ENCODE results near the gene PTPRT.

PTPRT gene

DNA sequence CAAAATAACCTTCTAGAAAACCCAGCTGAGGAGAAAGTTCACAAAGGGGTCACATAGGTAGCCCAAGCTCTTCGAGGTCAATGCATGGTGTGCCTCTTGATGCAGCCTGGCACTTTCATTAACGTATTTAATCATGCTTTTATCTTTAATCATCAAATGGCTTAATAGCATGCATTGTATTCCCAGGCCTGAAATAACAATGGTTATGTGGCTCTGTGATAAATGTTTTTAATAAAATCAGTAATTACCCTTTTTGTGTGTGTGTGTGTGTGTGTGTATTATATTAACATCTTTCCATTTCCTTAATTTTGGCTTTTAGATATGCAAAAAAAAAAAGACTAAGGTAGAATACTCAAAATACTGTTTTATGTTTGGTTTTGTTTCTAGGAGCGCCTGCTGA lies 681.8 kb downstream of the PTPRT start:
- in situ Hi-C loops (cut with HindIII; ENCODE audit: low sequenced_read_pairs): no loop called here

DNA sequence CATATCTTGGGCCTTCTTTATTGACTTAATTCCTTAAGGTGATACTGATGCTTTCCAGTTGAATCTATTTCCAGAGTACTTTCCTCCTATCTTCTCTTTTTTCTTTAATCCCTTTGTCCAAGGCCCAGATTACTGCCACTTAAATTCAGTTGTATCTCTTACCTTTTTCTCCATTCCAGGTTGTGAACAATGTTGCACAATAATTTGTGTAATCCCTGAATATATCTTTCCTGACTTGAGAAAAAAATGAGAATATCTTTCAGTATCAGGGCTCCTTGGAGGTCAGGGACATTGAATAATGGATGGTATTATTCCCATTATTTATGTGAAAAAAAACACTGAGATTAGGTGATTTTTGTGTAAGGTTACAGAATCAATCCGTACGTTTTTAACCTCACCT lies 683.3 kb downstream of the PTPRT start:
- in situ Hi-C loops (cut with HindIII; ENCODE audit: low sequenced_read_pairs): no loop called here

DNA sequence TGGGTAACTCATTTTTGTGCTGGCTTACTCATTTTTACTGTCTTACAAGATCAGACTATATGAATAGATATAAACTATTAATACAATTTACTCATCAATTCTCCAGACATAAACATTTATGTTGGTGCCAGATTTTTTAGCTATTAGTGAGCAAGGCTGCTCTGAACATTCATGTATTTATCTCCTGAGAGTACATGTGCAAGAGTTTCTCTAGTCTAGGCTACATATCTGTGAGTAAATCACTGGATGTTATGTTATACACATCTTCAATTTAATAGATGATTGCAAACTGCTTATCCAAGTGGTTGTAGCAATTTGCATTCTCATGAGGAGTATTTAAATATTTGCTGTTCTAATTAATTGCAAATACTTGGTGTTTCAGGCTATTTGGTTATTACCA lies 687.1 kb downstream of the PTPRT start:
- in situ Hi-C loops (cut with HindIII; ENCODE audit: low sequenced_read_pairs): no loop called here

DNA sequence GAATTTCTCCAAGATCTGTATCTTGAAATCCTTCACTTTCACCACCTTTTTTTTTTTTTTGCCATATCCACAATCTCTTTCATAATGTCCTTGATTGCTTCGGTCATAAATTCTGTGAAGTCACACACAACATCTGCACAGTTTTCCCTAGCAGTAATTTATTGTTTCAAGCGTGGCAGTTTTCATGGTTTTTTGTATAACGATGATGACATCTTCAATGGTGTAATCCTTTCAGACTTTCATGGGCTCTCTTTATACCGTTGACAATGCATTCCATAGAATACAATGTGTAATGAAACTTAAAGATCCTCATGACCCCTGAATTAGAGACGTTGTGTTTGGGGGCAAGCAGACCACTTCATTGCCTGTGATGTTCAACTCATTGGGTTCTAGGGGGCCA lies 693.1 kb downstream of the PTPRT start:
- in situ Hi-C loops (cut with HindIII; ENCODE audit: low sequenced_read_pairs): no loop called here

DNA sequence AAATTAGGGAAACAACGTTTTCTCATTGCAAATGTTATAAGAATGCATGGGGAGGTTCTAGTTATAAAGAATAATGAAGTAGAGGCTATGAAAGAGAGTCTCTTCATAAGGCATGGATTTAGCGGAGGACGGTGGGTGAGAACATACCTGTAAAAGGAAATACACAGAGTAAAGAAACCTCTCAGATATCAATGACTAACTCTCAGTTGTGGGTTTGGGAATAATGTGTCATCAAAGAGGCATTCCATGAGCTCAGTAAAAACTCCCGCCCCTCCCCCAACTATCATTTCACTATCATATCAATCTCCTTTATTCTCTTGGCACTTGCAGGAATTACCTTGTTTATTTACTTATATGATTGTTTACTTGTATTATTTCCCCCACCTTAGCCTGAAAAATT lies 695.4 kb downstream of the PTPRT start:
- in situ Hi-C loops (cut with HindIII; ENCODE audit: low sequenced_read_pairs): no loop called here

DNA sequence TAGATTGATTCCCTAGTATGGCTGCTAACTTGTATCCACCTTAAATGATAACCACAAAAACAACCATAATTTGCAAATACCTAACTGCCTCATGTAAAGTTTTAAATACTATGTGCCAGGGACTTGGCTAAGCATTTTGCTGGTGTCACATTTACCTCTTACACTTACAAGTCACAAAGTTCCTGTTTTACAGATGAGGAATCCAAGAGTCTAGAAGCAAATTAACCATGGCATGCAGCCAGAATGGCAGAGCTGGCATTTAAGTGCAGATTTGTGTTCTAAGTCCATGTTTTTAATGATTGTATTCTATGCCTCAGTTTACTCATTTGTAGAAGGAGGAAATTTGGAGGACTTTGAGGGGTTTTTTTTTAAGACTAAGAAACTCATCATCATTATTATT lies 696.7 kb downstream of the PTPRT start:
- in situ Hi-C loops (cut with HindIII; ENCODE audit: low sequenced_read_pairs): no loop called here

DNA sequence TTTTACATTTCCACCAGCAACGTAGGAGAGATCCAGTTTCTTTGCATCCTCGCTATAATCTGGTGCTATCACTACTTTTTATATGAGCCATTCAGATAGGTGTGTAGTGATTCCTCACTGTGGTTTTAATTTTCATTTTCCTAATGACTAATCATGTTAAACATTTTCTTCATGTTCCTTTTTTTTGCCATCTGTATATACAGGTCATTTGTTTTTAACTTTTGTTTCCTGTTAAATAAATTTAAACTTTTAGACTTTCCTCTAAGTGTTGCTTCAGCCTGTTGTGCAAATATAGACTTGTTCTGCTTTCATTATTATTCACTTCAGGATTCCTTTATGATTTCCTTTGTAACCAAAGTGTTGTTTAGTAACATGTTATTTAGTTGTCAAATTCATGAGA lies 697.4 kb downstream of the PTPRT start:
- in situ Hi-C loops (cut with HindIII; ENCODE audit: low sequenced_read_pairs): no loop called here

DNA sequence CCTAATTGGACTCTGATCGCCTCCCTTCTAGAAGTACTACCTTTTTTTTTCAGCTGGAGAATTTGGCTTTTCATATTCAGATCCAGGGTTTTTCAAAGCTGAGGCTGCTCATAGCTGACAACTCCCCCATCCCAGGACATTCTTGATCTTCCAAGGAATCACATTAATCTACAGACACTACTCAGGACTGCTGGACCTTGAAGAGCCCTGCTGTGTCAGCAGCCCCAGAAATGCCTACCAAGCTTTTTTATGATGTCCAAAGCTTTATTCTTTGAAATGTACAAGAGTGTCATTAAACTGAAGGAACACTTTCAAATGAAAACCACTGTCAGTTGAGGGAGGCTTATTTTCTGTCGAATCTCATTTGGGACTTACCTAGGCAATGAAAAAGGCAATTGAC lies 704.1 kb downstream of the PTPRT start:
- in situ Hi-C loops (cut with HindIII; ENCODE audit: low sequenced_read_pairs): no loop called here

DNA sequence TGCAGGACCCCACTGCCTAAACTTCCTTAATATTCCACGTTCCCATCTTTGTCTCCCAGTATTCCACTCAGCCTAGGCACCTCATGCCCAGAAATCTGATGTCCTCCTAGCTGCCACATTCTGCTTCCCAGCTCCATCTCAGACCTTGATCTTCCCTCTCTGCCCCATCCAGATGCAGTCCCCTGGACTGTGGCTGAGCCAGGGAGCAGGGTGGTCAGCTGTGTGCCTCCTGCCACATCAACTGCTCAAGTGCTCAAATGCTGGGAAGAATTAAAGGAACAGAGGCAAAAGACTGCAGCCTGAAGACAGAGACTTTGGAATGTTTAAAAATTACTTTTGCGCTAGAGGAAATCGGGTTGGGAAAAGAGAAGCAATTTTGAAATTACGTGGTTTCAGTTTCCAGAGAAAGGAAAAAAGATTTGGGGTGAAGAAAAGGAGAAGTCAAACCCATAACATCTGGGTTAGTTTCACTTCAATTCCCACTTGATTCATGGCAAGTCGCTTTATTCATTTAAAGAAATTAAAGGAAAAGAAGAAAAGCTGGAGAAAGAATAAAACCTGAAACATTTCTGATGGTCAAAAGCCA lies 704.8 kb downstream of the PTPRT start:
- in situ Hi-C loops (cut with HindIII; ENCODE audit: low sequenced_read_pairs): no loop called here

DNA sequence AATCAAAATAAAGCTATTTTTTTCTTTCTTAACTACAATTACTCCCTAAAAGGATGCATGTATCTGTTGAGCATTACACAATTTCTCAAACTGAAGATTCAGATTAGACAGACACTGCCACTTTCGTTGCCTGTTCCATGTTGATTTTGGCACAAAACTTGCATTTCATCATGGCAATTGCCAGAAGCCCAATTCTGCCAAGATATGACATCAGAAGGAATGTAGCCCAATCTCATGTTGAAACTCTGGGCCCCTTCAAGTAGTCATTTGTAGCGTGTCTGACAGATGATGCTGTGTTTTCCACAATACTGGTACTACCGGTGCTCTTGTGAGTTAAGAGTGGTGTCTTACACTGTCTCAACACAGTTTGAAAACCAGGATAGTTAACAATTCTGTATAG lies 705.4 kb downstream of the PTPRT start:
- in situ Hi-C loops (cut with HindIII; ENCODE audit: low sequenced_read_pairs): no loop called here

DNA sequence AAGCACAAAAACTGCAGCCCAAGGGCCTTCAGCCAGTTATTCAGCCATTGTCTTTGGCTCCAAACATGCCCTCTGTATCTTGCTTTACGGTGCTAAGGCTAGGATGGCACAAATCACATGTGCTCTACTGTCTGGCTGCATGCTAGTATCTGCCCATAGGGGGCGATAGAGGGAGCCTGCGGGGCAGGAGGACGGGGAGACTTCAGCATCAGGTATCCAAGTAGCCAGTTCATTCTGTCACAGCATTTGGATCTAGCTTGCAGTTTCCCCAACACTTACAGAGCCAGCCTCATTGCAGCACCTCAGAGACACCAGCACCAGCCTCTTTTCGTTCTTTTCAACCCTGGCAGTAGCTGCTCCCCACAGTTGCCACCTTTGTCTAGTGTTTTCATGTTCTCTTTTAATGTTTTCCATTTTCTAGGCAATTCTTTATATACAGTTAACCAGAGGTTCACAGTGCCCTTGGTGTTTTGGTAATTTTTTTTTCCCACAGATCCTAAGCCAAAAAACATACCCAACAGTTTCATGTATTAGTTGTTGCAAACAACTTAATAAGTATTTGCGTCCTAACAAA lies 705.9 kb downstream of the PTPRT start:
- in situ Hi-C loops (cut with HindIII; ENCODE audit: low sequenced_read_pairs): no loop called here

DNA sequence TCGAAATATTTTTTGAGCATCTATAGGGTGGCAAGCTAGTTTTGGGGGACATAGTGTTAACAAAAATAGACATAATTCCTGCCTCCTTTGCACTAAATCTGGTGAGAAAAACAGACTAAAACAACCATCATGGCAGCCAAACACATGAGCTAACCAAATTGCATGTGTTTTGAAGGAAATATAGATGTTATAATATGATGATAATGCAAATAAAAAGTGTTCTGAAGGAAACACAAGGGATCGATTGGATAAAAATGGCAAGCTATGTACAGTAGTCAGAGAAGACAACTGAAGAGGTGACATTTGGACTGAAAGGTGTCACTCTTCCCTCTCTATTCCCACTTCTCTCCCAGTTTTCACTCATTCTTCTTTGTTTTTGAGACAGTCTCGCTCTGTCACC lies 706.9 kb downstream of the PTPRT start:
- in situ Hi-C loops (cut with HindIII; ENCODE audit: low sequenced_read_pairs): no loop called here

DNA sequence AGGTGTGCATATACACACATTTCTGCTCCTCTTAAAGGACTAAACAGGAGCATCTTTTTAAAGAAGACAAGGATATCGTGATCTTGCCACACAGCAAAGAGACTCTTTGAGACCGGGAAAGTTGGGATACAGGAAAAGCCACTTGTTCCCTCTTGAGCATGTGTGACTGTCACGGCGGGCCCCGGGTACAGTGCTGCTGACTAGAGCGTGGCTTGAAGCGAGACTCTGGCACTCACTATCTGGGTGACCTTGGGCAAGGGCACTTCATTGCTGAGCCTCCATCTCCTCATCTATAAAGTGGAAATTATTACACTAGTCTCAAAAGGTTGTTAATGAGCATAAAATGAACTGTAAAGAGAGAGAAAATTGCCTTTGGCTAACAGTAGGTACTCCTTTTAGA lies 713.9 kb downstream of the PTPRT start:
- in situ Hi-C loops (cut with HindIII; ENCODE audit: low sequenced_read_pairs): no loop called here

DNA sequence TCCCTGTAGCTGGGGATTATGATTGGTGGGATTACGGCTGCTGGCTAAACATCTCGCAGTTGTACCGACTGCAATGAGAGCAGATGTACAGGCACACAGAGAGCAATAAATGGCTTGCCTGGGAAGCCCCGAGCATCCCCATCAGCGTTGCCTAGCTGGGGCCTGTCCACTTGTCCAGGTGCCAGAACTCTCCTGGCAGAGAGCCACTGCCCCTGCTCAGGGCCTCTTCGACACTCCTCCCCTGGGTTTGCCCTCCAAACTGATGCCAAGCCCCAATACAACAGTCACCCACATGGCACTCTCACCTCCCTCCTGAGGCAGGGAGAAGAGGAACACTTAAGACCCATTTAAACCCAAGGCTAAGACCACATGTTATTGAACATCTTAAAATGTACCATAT lies 715.1 kb downstream of the PTPRT start:
- in situ Hi-C loops (cut with HindIII; ENCODE audit: low sequenced_read_pairs): no loop called here

DNA sequence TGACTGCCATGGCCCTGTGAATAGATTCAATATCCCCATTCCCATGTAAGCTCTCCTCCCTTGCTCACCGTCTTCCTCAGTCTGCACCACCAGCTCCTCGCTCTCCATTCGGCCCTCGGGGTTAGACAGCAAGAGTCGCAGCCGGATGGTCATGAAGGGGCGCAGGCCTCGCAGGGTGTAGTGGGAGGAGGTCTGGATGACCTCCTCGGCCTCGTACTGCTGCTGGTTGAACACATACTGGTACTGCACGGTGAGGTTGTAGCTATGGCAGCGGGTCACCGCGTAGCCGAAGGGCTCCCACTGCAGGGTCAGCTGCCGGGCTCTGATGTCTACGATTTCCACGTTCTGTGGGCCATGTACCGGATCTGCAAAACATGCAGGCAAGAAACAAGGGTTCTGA lies 717.5 kb downstream of the PTPRT start:
- in situ Hi-C loops (cut with HindIII; ENCODE audit: low sequenced_read_pairs): no loop called here

DNA sequence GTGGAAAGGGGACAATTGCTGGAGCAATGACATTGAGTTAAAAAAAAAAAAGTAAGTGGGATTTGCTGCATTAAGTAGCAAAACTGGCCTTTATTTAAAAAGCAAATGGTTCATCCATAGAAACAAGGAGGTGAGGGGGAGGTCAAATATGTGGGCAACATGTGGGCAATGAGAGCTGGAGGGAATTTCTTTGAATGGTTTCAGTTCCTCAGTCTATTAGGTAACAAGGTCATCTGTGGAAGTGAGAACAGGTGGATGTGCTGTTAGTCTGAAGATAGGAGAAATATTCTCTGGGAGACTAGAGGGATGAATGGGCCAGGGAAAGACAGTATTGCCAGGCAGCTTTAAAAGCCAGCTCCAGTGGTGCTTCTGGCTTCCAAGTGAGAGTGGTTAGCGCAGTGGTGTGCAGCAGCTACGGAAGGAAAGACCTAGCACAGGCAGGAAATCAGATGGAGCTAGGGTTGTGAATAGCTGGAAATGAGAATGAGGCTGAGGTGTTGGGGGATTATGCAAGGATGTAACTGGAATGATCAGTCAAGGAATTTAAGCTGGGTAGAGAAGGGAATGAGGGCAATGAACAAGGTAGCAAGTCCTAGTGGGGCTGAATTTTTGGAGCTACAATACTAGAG lies 727.6 kb downstream of the PTPRT start:
- in situ Hi-C loops (cut with HindIII; ENCODE audit: low sequenced_read_pairs): no loop called here

DNA sequence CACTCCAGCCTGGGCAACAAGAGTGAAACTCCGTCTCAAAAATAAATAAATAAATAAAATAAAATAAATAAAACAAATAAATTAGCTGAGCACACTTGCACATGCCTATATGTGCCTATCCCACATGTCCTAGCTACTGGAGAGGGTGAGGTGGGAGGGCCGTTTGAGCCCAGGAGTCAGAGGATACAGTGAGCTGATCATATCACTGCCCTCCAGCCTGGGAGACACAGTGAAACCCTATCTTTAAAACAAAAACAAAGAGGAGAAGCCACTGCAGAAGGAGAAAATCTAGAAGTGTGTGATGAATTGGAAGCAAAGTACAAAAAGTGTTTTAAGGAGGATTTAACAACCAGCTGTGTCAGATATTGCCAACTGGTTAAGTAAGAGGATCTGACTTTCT lies 728.4 kb downstream of the PTPRT start:
- in situ Hi-C loops (cut with HindIII; ENCODE audit: low sequenced_read_pairs): no loop called here

DNA sequence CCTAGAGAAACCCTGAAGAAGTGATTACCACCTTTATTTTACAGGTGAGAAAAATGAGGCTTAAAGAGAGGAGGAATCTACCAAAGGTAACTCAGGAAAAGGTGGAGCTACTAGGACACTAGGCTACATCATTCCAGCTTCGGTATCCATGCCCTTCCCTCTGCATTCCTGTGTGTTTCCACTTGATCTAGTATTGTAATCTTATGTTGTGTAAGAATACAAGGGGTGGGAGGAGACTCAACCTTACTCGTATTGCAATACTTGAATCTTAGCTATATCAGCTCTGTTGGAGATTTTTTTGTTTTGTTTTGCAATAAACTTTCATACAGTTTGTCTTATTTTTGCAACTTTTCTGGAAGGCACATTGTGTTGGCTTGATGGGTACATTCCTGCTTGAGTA lies 742.4 kb downstream of the PTPRT start:
- in situ Hi-C loops (cut with HindIII; ENCODE audit: low sequenced_read_pairs): no loop called here

DNA sequence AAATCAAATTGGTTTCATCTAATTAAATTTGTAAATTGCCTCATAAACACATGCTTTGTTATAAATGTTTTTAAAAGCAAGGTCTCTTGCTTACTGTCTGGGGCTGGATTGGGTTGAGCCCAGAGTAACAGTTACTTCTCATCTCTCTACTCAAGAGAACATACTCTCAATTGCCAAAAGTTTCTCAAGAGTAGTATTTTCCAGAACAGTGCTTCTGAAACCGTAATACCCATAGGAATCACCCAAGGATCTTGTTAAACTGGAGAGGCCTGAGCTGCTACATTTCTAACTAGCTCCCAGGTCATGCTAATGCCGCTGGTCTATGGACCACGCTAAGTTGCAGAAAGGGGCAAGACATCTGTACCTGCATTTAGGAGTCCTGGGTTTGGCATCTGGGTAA lies 744.9 kb downstream of the PTPRT start:
- in situ Hi-C loops (cut with HindIII; ENCODE audit: low sequenced_read_pairs): no loop called here

DNA sequence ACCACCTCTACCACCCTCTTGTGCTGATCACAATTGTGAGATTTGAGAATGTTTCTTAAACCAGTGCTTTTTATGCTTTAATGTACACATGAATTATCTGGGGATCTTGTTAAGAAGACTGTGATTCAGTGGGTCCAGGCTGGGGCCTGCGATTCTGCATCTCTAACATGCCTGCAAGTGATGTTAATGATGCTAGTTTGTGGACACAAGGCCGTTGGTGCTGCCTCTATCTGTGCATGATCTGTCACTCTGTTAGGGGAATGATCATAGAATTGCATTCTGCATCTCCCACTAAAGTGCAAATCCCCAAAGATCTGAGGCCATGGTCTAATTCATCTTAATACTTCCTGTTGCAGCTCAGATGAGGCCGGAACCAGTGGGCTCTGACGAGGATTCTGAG lies 746.5 kb downstream of the PTPRT start:
- in situ Hi-C loops (cut with HindIII; ENCODE audit: low sequenced_read_pairs): no loop called here

DNA sequence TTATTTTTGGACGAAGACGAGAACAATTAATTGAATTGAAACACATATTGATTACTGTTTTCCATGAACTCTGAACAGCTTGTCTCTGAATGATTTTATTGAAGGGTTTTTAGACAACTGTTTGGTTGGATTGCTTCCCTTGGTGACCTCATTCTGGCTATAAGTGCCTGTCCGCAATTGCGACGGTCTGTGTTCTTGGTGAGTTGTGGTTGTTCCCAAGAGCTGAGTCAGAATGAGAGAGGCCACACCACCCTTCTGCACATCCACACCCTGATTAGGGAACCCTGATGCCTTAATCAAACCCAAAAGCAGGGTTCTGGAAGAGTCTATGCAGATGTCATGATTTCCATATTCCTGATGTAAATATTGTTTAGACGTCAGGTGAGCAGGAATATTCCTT lies 747.0 kb downstream of the PTPRT start:
- in situ Hi-C loops (cut with HindIII; ENCODE audit: low sequenced_read_pairs): no loop called here

DNA sequence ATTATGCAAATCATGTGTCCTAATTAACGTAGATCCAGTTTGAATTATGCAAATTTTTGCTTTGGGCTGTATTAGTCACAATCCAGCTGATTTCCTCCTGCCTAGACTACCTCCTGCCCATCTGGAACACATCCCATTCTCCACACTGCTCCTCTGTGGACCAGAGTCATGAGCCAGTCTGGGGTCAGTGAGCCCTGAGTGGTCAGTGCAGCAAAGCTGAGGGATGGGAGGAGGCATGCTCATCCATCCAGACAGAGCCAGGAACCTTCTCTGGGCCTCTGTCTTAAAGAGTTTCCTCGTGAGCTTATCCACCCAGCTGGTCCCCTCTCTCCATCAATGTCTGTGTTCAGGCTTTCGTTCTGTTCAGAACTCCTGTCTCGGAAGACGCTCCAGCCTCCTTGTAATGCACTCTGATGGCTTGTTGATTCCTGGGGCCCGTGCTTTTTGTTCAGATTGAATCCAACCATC lies 747.8 kb downstream of the PTPRT start:
- in situ Hi-C loops (cut with HindIII; ENCODE audit: low sequenced_read_pairs): no loop called here

All from endothelial cell of hepatic sinusoid (primary cell).